Astrocyte (in vitro differentiated cells and primary cell): Measurements from ENCODE around the gene OVOL2. TPM values are rescaled to one million over a fixed set of nuclear protein-coding genes. Genes with fewer than 3 reads are reported as not detected.

Experiments
- DNase-seq: peaks from one replicate; pipeline ENCODE4 v3.0.0-alpha.2; 2010; ENCODE audit warnings: low read depth
- FAIRE-seq: peaks from 2 replicates; lab custom pipeline; 2011; peaks lifted over from hg19 to GRCh38; lab: Jason Lieb, UNC
- H2AFZ ChIP-seq: 2 replicates; pipeline ENCODE4 v1.6.0; 2012; ENCODE audit warnings: low read depth, low read length, inconsistent platforms
- H3K27ac ChIP-seq: 2 replicates; pipeline ENCODE4 v1.5.1; 2011; ENCODE audit warnings: low read depth, low read length, inconsistent platforms
- H3K27me3 ChIP-seq: 2 replicates; pipeline ENCODE4 v1.6.0; 2011; ENCODE audit warnings: low read length, inconsistent platforms; ENCODE audit not compliant: insufficient read depth
- H3K36me3 ChIP-seq: 2 replicates; pipeline ENCODE4 v1.5.1; 2011; ENCODE audit warnings: low read length, inconsistent platforms; ENCODE audit not compliant: insufficient read depth
- H3K4me1 ChIP-seq: 2 replicates; pipeline ENCODE4 v1.5.1; 2011; ENCODE audit warnings: low read length, inconsistent platforms; ENCODE audit not compliant: insufficient read depth
- H3K4me2 ChIP-seq: 2 replicates; pipeline ENCODE4 v1.6.0; 2012; ENCODE audit warnings: low read length, inconsistent platforms
- H3K4me3 ChIP-seq: 2 replicates; pipeline ENCODE4 v1.5.1; 2011; ENCODE audit warnings: low read depth, mild to moderate bottlenecking, low read length, inconsistent platforms; ENCODE audit not compliant: insufficient read depth
- H3K79me2 ChIP-seq: 2 replicates; pipeline ENCODE4 v1.6.0; 2012; ENCODE audit warnings: mild to moderate bottlenecking, low read length, inconsistent platforms; ENCODE audit not compliant: insufficient read depth
- H3K9ac ChIP-seq: 2 replicates; pipeline ENCODE4 v1.6.0; 2012; ENCODE audit warnings: mild to moderate bottlenecking, low read length, inconsistent platforms
- H3K9me3 ChIP-seq: 2 replicates; pipeline ENCODE4 v1.5.1; 2012; ENCODE audit warnings: low read depth, mild to moderate bottlenecking, low read length, inconsistent platforms; ENCODE audit not compliant: insufficient read depth
- H4K20me1 ChIP-seq: 2 replicates; pipeline ENCODE4 v1.6.0; 2012; ENCODE audit warnings: low read length, inconsistent platforms; ENCODE audit not compliant: insufficient read depth
- H3K27ac Mint-ChIP-seq: one replicate; pipeline ENCODE4 v1.8.0; 2021; ENCODE audit warnings: mild to moderate bottlenecking, mixed read lengths; ENCODE audit not compliant: unreplicated experiment
- H3K27me3 Mint-ChIP-seq: one replicate; pipeline ENCODE4 v1.8.0; 2021; ENCODE audit warnings: low read depth, mixed read lengths; ENCODE audit not compliant: unreplicated experiment
- H3K36me3 Mint-ChIP-seq: one replicate; pipeline ENCODE4 v1.8.0; 2021; ENCODE audit warnings: low read depth, mixed read lengths; ENCODE audit not compliant: unreplicated experiment
- H3K4me1 Mint-ChIP-seq: one replicate; pipeline ENCODE4 v1.8.0; 2021; ENCODE audit warnings: low read depth, mixed read lengths; ENCODE audit not compliant: unreplicated experiment
- H3K4me3 Mint-ChIP-seq: one replicate; pipeline ENCODE4 v1.8.0; 2021; ENCODE audit warnings: mild to moderate bottlenecking, moderate library complexity, mixed read lengths; ENCODE audit not compliant: unreplicated experiment
- H3K9me3 Mint-ChIP-seq: one replicate; pipeline ENCODE4 v1.8.0; 2021; ENCODE audit warnings: mild to moderate bottlenecking, mixed read lengths; ENCODE audit not compliant: unreplicated experiment
- EZH2 ChIP-seq: IDR thresholded peaks from 2 replicates; pipeline ENCODE4 v1.6.1; 2012; ENCODE audit warnings: mild to moderate bottlenecking, low read length, inconsistent platforms; ENCODE audit not compliant: insufficient read depth
- total RNA-seq: library from RNA; stranded (reverse); gene quantifications from 2 replicates; pipeline ENCODE4 v1.2.1, GENCODE V29; 2021
- TF ChIP-seq, protein P1 (sequence below): IDR thresholded peaks from 2 replicates; pipeline ENCODE4 v1.5.1; 2011; ENCODE audit warnings: low read depth, mild to moderate bottlenecking, inconsistent platforms, low read length, moderate library complexity; ENCODE audit not compliant: insufficient read depth

OVOL2 gene
- total RNA-seq, 1 donor from 2014 or later = 0.57 TPM

GRCh38 chr20:18093388-18093787 lies 35.7 kb upstream of the OVOL2 start:
- FAIRE-seq (no peak), DNase-seq (no peak)
- Histone ChIP-seq H3K4me3 (no peak overlapping the region), H3K79me2 (no peaks in the 10 kb centered on the region), H3K36me3 (no peaks in the 10 kb centered on the region), H3K9ac (no peak overlapping the region), H3K27ac (no peak overlapping the region), H2AFZ (no peak overlapping the region), H3K9me3 (no peaks in the 10 kb centered on the region), H3K27me3 (no peaks in the 10 kb centered on the region), H3K4me1 (no peaks in the 10 kb centered on the region), H4K20me1 (no peaks in the 10 kb centered on the region), H3K4me2 (no peak overlapping the region)
- Mint-ChIP-seq H3K4me1 (peaks cover 5% of the 10 kb centered on the region), H3K4me3 (no peak overlapping the region), H3K9me3 (no peaks in the 10 kb centered on the region), H3K27me3 (peaks cover 16% of the 10 kb centered on the region), H3K27ac (no peak overlapping the region), H3K36me3 (no peaks in the 10 kb centered on the region)
- no peak for TF ChIP-seq EZH2
- TF ChIP-seq, protein P1, sequence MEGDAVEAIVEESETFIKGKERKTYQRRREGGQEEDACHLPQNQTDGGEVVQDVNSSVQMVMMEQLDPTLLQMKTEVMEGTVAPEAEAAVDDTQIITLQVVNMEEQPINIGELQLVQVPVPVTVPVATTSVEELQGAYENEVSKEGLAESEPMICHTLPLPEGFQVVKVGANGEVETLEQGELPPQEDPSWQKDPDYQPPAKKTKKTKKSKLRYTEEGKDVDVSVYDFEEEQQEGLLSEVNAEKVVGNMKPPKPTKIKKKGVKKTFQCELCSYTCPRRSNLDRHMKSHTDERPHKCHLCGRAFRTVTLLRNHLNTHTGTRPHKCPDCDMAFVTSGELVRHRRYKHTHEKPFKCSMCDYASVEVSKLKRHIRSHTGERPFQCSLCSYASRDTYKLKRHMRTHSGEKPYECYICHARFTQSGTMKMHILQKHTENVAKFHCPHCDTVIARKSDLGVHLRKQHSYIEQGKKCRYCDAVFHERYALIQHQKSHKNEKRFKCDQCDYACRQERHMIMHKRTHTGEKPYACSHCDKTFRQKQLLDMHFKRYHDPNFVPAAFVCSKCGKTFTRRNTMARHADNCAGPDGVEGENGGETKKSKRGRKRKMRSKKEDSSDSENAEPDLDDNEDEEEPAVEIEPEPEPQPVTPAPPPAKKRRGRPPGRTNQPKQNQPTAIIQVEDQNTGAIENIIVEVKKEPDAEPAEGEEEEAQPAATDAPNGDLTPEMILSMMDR = no peak

GRCh38 chr20:18092890-18093289 lies 35.2 kb upstream of the OVOL2 start:
- H3K27ac Mint-ChIP-seq = no peak overlapping the region
- Histone ChIP-seq H3K4me1 (no peaks in the 10 kb centered on the region), H3K79me2 (no peaks in the 10 kb centered on the region), H3K27ac (no peak overlapping the region), H4K20me1 (no peaks in the 10 kb centered on the region), H3K4me3 (no peak overlapping the region), H3K9ac (no peak overlapping the region), H2AFZ (no peak overlapping the region), H3K4me2 (no peak overlapping the region), H3K9me3 (no peaks in the 10 kb centered on the region), H3K27me3 (no peaks in the 10 kb centered on the region), H3K36me3 (no peaks in the 10 kb centered on the region)
- H3K4me3 Mint-ChIP-seq = no peak overlapping the region
- DNase-seq (no peak), FAIRE-seq (no peak)
- H3K4me1 Mint-ChIP-seq = peaks cover 5% of the 10 kb centered on the region
- no peaks in the 10 kb centered on the region for H3K36me3 Mint-ChIP-seq
- TF ChIP-seq, protein P1 = no peak
- TF ChIP-seq EZH2 = no peak
- H3K9me3 Mint-ChIP-seq = no peaks in the 10 kb centered on the region
- peaks cover 16% of the 10 kb centered on the region for H3K27me3 Mint-ChIP-seq

DNA sequence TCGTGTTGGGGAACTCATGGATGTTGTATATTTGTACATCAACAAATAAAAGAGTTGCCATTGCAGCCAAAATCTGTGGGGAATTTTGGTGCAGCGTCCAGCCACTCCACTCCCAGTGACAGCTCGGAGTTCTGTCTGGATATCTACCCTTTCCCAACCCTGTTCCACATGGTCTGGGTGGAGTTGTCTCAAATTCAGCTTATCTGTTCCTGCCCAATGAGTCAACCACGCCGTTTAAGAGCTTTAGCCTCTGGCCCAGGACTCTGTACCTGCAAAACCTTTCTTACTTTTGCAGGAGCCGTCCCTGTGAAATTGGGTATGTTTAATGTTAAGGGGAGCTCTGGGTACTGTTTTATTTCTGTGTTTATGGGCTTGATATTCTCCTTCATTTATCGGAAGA lies 33.9 kb upstream of the OVOL2 start:
- Histone ChIP-seq H3K4me2 (no peak overlapping the region), H3K36me3 (no peaks in the 10 kb centered on the region), H3K9me3 (no peaks in the 10 kb centered on the region), H3K4me3 (no peak overlapping the region), H3K9ac (no peak overlapping the region), H3K27me3 (no peaks in the 10 kb centered on the region), H4K20me1 (no peaks in the 10 kb centered on the region), H3K27ac (no peak overlapping the region), H3K79me2 (no peaks in the 10 kb centered on the region), H2AFZ (no peak overlapping the region), H3K4me1 (no peaks in the 10 kb centered on the region)
- Mint-ChIP-seq H3K9me3 (no peaks in the 10 kb centered on the region), H3K36me3 (no peaks in the 10 kb centered on the region), H3K4me1 (peaks cover 2% of the 10 kb centered on the region), H3K4me3 (no peak overlapping the region), H3K27ac (no peak overlapping the region), H3K27me3 (peaks cover 16% of the 10 kb centered on the region)
- DNase-seq (no peak), FAIRE-seq (no peak)
- TF ChIP-seq, protein P1 = no peak
- TF ChIP-seq EZH2 = no peak
